Measurements from ENCODE around the gene OBSCN.
A peak's percentile ranks its signal among the peaks of the same experiment; 100 is the strongest.
"Not testable (repeated sequence)": the region's sequence is repeated elsewhere in the genome, so short reads cannot be mapped to it uniquely, and the experiment has no call there.

The OBSCN gene

GRCh38 chr1:228228601-228229074 lies 20.8 kb downstream of the OBSCN start:
- DNase-seq (ENCODE audit: low spot score), result no peak

- DNase-seq (ENCODE audit: low spot score), result no peak
Measured at GRCh38 chr1:228231189-228231588, 23.3 kb downstream of the OBSCN start.

GRCh38 chr1:228233136-228233535 lies 25.3 kb downstream of the OBSCN start:
- no peak for DNase-seq (ENCODE audit: low spot score)

DNA sequence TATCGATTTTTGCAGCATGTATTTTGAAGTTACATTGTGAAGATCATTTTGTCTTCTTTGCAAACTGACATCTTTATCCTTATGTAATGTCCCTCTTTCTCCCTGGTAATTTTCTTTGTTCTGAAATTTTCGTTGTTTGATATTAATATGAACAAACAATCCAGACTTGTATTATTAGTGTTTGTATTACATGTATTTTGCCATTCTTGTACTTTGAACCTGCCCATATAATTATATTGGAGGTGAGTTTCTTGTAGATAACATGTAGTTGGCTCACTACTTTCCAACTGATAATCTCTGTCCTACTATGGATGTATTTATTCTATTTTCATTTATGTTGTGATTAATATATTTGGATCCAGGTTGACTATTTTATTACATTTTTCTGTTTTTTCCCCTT lies 27.1 kb downstream of the OBSCN start:
- DNase-seq (ENCODE audit: low spot score), result no peak

DNA sequence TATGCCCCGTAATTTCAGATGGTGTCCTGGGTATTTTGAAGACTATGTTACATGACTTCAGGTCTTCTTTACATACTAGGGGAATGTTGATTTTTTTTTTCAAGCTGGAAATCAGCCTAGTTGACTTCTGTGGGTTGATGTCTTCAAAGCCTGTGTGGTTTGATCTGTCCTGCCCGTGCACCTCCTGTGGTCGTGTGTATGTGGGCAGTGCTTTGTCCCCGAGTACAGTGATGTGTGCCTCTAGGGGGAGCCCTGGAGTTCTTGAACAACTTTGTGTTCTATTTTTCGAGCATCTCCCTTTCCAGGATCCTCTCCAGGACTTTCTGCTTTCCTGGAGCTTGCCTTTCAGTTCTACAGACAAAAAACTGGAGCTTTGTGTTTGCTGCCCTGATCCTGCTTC lies 28.9 kb downstream of the OBSCN start:
- peak; percentile 60 for DNase-seq (ENCODE audit: low spot score)

DNA sequence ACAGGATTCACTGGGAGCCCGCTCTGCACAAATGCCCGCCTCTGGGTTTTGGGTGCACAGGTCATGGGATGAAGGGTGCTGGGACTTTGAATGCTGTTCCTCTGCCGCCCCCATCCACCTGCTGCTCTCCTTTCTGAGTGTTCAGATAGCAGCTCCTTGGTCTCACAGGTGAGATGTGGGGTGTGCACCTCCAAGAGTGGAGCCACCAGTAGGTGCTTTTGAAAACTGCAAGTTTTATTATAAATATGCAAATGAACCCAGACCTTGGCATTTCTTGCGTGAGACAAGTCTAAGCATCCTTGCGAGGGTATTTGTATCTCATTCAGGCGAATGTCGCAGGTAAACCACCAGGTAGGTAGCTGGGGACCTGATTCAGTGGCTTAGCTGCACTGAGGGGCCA lies 30.2 kb downstream of the OBSCN start:
- DNase-seq (ENCODE audit: low spot score), result no peak

DNA sequence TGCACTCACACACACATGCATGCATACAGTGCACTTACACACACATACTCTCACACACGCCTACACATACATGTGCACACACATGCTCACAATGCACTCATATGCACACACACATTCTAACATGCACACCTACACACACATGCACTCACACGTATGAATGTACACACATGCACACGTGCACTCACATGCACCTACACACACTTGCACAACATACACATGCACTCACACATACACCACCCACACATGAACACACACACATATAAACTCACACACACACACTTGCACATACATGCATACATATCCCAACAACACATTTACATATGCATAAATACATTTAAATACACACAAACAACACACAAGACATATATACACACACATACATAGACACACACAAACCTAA lies 30.6 kb downstream of the OBSCN start:
- DNase-seq (ENCODE audit: low spot score), result no peak

GRCh38 chr1:228240411-228241240 lies 32.8 kb downstream of the OBSCN start:
- no peak for DNase-seq (ENCODE audit: low spot score)

GRCh38 chr1:228241259-228241658 lies 33.4 kb downstream of the OBSCN start:
- no peak for DNase-seq (ENCODE audit: low spot score)

DNA sequence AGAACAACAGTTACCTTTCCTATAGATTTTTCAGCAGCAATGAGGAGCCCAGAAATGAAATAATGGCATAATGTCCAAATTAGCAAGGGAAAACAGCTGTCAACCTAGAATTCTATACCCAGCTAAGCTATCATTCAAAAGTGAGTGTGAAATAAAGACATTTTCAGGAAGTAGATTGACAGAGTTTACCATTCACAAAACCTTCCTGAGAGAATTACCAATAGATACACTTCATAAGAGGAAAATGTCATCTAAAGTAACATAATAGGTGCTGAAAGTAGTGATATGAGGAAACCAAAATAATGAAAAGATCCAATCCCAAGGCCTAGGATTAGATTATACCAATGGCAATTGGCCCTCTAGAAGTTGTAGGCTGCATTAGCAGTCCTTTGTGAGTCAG lies 34.6 kb downstream of the OBSCN start:
- no peak for DNase-seq (ENCODE audit: low spot score)

- DNase-seq (ENCODE audit: low spot score), result no peak
Measured at GRCh38 chr1:228243093-228243492, 35.2 kb downstream of the OBSCN start.

DNA sequence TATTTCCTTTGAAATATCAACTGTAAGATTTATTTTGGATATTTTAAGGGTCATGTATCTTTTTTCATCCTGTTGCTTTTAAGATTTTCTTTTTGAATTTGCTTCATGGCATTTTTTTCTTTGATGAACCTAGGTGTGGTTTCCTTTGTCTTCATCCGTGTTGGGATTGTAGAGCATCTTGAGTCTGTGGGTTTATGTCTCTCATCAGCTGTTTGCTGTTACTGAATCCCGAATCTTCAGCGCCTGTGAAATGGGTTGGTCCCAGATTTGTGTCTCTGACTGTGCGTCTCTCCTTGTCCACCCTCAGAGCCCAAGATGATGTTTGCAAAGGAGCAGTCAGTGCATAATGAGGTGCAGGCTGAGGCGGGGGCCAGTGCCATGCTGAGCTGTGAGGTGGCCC lies 36.1 kb downstream of the OBSCN start:
- not testable (repeated sequence) for DNase-seq (ENCODE audit: low spot score)

- no peak for DNase-seq (ENCODE audit: low spot score)
Measured at GRCh38 chr1:228245111-228245510, 37.3 kb downstream of the OBSCN start.

- DNase-seq (ENCODE audit: low spot score), result no peak
Measured at GRCh38 chr1:228246216-228246900, 38.5 kb downstream of the OBSCN start.

DNA sequence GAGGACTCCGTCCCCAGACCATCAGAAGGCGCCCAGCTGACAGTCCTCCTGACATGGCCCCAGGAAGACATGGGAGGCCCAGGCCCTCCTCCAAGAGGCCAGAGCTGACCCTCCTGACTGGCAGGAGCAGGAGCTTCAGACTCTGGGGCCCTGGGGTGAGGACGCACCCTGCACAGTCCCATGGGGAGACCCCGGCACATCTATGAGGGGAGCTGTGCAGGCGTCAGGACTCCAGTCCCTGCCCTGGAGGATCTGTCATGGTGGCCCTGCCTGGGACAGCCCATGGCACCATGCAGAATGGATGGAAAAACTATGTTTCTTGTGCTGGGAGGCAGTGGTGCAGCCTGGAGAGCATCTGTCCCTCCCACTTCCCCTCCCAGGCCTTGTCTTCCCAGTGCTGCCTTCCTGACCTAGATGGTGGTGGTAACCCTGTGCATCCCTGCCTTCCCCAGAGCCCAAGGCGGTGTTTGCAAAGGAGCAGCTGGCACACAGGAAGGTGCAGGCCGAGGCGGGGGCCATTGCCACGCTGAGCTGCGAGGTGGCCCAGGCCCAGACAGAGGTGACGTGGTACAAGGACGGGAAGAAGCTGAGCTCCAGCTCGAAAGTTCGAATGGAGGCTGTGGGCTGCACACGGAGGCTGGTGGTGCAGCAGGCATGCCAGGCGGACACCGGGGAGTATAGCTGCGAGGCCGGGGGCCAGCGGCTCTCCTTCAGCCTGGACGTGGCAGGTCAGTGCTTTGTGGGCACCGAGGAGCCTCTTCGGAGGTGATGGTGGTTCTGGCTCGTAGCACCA lies 41.9 kb downstream of the OBSCN start:
- no peak for DNase-seq (ENCODE audit: low spot score)

GRCh38 chr1:228252476-228252875 lies 44.6 kb downstream of the OBSCN start:
- not testable (repeated sequence) for DNase-seq (ENCODE audit: low spot score)

DNA sequence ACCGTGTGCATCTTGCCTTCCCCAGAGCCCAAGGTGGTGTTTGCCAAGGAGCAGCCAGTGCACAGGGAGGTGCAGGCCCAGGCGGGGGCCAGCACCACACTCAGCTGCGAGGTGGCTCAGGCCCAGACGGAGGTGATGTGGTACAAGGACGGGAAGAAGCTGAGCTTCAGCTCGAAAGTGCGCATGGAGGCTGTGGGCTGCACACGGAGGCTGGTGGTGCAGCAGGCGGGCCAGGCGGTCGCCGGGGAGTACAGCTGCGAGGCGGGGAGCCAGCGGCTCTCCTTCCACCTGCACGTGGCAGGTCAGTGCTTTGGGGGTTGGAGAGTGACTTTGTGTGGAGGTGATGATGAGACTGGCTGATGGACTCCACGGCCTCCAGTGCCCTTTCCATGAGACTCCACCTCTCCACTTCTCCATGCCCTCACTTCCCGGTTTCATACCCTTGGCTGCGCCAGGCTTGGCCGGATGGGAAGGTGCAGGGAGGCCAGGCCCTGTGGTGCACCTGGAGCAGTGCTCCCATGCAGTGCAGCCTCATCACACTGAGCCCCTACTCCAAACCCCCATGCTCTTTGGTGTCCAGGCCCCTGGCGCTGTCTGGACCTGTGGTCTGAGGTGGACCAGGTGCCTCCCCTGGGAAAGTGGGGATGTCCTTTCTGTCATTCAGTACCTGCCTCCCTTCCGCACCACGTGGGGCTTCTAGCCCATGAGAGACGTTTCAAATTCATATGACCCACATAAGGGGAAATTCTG lies 49.0 kb downstream of the OBSCN start:
- no peak for DNase-seq (ENCODE audit: low spot score)

DNA sequence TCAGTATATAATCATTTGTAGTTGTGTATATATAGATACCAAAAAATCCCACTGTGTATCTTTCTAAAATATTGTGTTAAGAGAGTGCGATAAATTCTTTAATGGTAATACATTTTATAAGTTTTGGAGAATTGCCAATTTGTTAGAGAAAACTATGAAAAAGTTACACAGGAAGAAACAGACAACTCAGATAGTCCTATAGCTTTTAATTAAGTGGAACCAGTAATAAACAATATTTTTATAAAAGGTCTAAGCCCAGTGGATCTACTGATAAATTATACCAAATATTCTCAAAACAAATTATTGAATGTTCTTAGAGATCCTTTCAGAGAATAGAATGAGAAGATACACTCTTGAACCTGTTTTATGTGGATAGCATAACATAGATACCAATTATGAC lies 50.6 kb downstream of the OBSCN start:
- DNase-seq (ENCODE audit: low spot score), result no peak

DNA sequence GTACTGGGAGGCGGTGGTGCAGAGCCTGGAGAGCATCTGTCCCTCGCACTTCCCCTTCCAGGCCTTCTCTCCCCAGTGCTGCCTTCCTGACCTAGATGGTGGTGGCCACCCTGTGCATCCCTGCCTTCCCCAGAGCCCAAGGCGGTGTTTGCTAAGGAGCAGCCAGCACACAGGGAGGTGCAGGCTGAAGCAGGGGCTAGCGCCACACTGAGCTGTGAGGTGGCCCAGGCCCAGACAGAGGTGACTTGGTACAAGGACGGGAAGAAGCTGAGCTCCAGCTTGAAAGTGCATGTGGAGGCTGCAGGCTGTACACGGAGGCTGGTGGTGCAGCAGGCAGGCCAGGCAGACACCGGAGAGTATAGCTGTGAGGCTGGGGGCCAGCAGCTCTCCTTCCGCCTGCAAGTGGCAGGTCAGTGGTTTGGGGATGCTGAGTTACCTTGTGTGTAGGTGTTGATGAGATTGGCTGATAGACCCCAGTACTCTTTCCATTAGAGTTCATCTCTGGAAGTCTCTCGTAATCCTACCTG lies 51.6 kb downstream of the OBSCN start:
- DNase-seq (ENCODE audit: low spot score), result no peak

DNA sequence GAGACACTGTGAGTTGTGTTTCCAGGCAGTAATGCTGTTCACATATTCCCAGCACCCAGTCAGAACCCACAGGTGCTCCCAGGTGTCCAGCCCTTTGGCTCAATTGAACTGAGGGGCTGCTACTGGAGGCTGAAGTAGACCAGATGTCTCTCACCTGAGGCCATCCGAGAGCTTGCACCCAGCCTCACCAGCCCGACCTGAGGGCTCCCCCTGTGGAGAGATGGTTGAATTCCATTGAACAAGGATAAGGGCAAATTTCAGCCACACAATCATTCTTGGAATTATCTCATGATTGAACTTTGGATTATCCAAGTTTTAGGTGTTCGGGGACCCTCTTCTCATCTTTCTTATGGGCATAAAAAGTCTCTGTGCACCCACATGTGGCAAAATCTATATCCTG lies 52.1 kb downstream of the OBSCN start:
- DNase-seq (ENCODE audit: low spot score), result peak; percentile 44

- no peak for DNase-seq (ENCODE audit: low spot score)
Measured at GRCh38 chr1:228261706-228262105, 53.9 kb downstream of the OBSCN start.

GRCh38 chr1:228262475-228262874 lies 54.6 kb downstream of the OBSCN start:
- DNase-seq (ENCODE audit: low spot score), result no peak
